Activated CD8-positive, alpha-beta T cell treated with anti-CD3 and anti-CD28 coated beads for 36 hours (primary cell): ENCODE data around the gene ITIH1. TPM values are rescaled to one million over a fixed set of nuclear protein-coding genes. Genes with fewer than 3 reads are reported as not detected.

Experiments used
- ATAC-seq: fragments of 200-7000 bp; cut with Tn5 transposase; one replicate; pipeline ENCODE4 v1.10.0; 2021; ENCODE audit warnings: mild to moderate bottlenecking, moderate library complexity
- CTCF ChIA-PET: fragments of 350-600 bp; sonication (Branson Sonifier 250); formaldehyde crosslinking; loops from one replicate; lab custom pipeline; 2021; ENCODE audit warnings: antibody characterized with exemption; lab: Charles Lee
- POLR2A ChIA-PET: fragments of 350-600 bp; sonication (Branson Sonifier 250); formaldehyde crosslinking; loops from one replicate; lab custom pipeline; 2021; ENCODE audit warnings: antibody characterized with exemption; lab: Charles Lee
- DNase-seq: peaks from one replicate; pipeline ENCODE4 v3.0.0-alpha.2; 2020
- H3K27ac Mint-ChIP-seq: one replicate; pipeline ENCODE4 v1.8.0; 2021; ENCODE audit warnings: mild to moderate bottlenecking, mixed read lengths
- H3K27me3 Mint-ChIP-seq: one replicate; pipeline ENCODE4 v1.8.0; 2021; ENCODE audit warnings: mixed read lengths
- H3K36me3 Mint-ChIP-seq: one replicate; pipeline ENCODE4 v1.8.0; 2021; ENCODE audit warnings: low read depth, mixed read lengths
- H3K4me1 Mint-ChIP-seq: one replicate; pipeline ENCODE4 v1.8.0; 2021; ENCODE audit warnings: low read depth, mixed read lengths
- H3K4me3 Mint-ChIP-seq: one replicate; pipeline ENCODE4 v1.8.0; 2021; ENCODE audit warnings: mild to moderate bottlenecking, moderate library complexity, mixed read lengths
- H3K9me3 Mint-ChIP-seq: one replicate; pipeline ENCODE4 v1.8.0; 2021; ENCODE audit warnings: mixed read lengths
- CTCF ChIP-seq: fragments of 200-600 bp; IDR thresholded peaks from one replicate; pipeline ENCODE4 v1.8.0; 2022; ENCODE audit warnings: antibody characterized with exemption, mild to moderate bottlenecking
- intact Hi-C: fragments of 100-400 bp; cut with micrococcal nuclease; formaldehyde crosslinking; loops from one replicate; pipeline ENCODE4 v1.10.0; 2022
- total RNA-seq, 2 experiments: library from RNA; stranded (reverse); gene quantifications; one replicate each; pipeline ENCODE4 v1.2.3, GENCODE V29; 2021

The ITIH1 gene
- total RNA-seq, 2 experiments from 2014 or later, result not detected

- H3K36me3 Mint-ChIP-seq, result no peaks in the 10 kb centered on the region
- peak within 1 kb of the TSS; percentile 94 for H3K4me3 Mint-ChIP-seq
- POLR2A ChIA-PET, result interaction anchor here (1.0 to 1.6 kb wide), 9 partner anchors 9 to 235 kb away, joined by 3 to 8 read pairs (median 3); no protein-coding TSS in a partner anchor
- TF ChIP-seq CTCF, result no peak
- intact Hi-C loops, result no loop called here
- no peaks in the 10 kb centered on the region for H3K27me3 Mint-ChIP-seq
- DNase-seq (peak; percentile 92), ATAC-seq (peak; percentile 97)
- peak within 1 kb of the TSS; percentile 98 for H3K27ac Mint-ChIP-seq
- CTCF ChIA-PET, result interaction anchor here (1.3 kb wide), 1 partner anchor 12 kb away, joined by 3 read pairs; no protein-coding TSS in a partner anchor
- no peaks in the 10 kb centered on the region for H3K9me3 Mint-ChIP-seq
- H3K4me1 Mint-ChIP-seq, result peaks cover 21% of the 10 kb centered on the region
Observed at GRCh38 chr3:52770496-52771333, 6.7 kb upstream of the ITIH1 start, which contains the start of gene NEK4. Gene NEK4, minus strand, starts transcription at chr3:52770940. Its CDS starts 194 bp downstream, at chr3:52770746.

- intact Hi-C loops, result no loop called here
- H3K27ac Mint-ChIP-seq, result peak overlapping the region; percentile 98
- ChIA-PET POLR2A (interaction anchor here (1.0 to 1.6 kb wide), 10 partner anchors 8 to 236 kb away, joined by 3 to 8 read pairs (median 3); no protein-coding TSS in a partner anchor), CTCF (interaction anchor here (1.2 to 1.9 kb wide), 3 partner anchors 13 to 75 kb away, joined by 3 to 6 read pairs (median 3); no protein-coding TSS in a partner anchor)
- peak overlapping the region; percentile 94 for H3K4me3 Mint-ChIP-seq
- no peak for TF ChIP-seq CTCF
- ATAC-seq (peak; percentile 31), DNase-seq (no peak)
- H3K36me3 Mint-ChIP-seq, result no peaks in the 10 kb centered on the region
- no peaks in the 10 kb centered on the region for H3K9me3 Mint-ChIP-seq
- no peaks in the 10 kb centered on the region for H3K27me3 Mint-ChIP-seq
- peaks cover 21% of the 10 kb centered on the region for H3K4me1 Mint-ChIP-seq
Observed at GRCh38 chr3:52771334-52771681, 6.1 kb upstream of the ITIH1 start.

GRCh38 chr3:52771702-52772101, 5.7 kb upstream of the ITIH1 start:
- TF ChIP-seq CTCF, result no peak
- H3K4me3 Mint-ChIP-seq, result peak overlapping the region; percentile 94
- no peak for DNase-seq
- CTCF ChIA-PET, result interaction anchor here (1.2 to 1.9 kb wide), 2 partner anchors 27 to 74 kb away, joined by 3 to 6 read pairs; no protein-coding TSS in a partner anchor
- intact Hi-C loops, result no loop called here
- H3K9me3 Mint-ChIP-seq, result no peaks in the 10 kb centered on the region
- POLR2A ChIA-PET, result interaction anchor here (0.5 to 1.6 kb wide), 4 partner anchors 21 to 227 kb away, joined by 3 read pairs; no protein-coding TSS in a partner anchor
- no peaks in the 10 kb centered on the region for H3K27me3 Mint-ChIP-seq
- no peaks in the 10 kb centered on the region for H3K36me3 Mint-ChIP-seq
- no peak for ATAC-seq
- peak overlapping the region; percentile 98 for H3K27ac Mint-ChIP-seq
- H3K4me1 Mint-ChIP-seq, result peaks cover 21% of the 10 kb centered on the region

GRCh38 chr3:52773361-52774065, 3.9 kb upstream of the ITIH1 start:
- H3K27me3 Mint-ChIP-seq, result no peaks in the 10 kb centered on the region
- no peaks in the 10 kb centered on the region for H3K9me3 Mint-ChIP-seq
- no peaks in the 10 kb centered on the region for H3K36me3 Mint-ChIP-seq
- intact Hi-C loops, result no loop called here
- CTCF ChIA-PET, result interaction anchor here (1.9 kb wide), 1 partner anchor 25 kb away, joined by 6 read pairs; no protein-coding TSS in a partner anchor
- H3K4me3 Mint-ChIP-seq, result no peak overlapping the region
- ATAC-seq (no peak), DNase-seq (no peak)
- no peak for TF ChIP-seq CTCF
- H3K4me1 Mint-ChIP-seq, result peaks cover 20% of the 10 kb centered on the region
- H3K27ac Mint-ChIP-seq, result no peak overlapping the region
- POLR2A ChIA-PET, result no interaction called here
